Femur (tissue), 1 donor: Measurements from ENCODE around the gene THAP5.

Experiments used
- DNase-seq: peaks from one replicate; pipeline ENCODE4 v3.0.0-alpha.2; 2017

Gene THAP5

DNA sequence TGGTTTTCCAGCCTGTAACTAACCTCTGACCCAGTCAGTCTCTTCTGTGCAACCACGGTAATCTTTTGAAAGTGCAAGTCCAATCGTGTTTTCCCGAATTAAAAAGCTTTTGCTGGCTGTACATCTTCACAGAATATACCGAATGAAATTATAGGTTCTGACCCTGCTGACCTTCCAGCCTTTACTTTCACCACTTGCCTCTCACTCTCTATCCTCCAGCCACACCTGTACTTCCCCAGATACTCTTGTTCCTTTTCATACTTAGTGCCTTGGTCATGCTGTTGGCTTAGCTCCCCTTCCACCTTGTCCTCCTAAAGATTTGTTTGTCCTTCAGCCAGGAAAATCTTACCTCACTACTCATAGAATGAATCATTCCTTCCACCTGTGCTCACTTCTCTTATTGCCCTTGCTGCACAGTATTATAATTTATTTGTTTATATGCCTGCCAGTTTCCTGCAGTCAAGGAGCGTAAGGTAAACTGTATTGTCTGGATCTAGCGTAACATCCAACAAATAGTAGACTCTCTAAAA is 41.3 kb downstream of the THAP5 start:
- DNase-seq = no peak

DNA sequence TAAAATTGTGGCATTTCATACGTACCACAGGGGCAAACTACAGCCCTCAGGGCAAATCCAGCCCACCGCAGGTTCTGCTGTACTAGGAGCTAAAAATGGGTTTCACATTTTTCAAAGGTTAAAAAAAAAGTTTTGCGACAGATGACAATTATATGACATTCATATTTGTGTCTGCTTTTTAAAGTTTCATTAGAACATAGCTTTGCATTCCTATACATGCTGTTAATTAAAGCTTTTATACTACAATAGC is 42.8 kb downstream of the THAP5 start:
- no peak for DNase-seq

DNA sequence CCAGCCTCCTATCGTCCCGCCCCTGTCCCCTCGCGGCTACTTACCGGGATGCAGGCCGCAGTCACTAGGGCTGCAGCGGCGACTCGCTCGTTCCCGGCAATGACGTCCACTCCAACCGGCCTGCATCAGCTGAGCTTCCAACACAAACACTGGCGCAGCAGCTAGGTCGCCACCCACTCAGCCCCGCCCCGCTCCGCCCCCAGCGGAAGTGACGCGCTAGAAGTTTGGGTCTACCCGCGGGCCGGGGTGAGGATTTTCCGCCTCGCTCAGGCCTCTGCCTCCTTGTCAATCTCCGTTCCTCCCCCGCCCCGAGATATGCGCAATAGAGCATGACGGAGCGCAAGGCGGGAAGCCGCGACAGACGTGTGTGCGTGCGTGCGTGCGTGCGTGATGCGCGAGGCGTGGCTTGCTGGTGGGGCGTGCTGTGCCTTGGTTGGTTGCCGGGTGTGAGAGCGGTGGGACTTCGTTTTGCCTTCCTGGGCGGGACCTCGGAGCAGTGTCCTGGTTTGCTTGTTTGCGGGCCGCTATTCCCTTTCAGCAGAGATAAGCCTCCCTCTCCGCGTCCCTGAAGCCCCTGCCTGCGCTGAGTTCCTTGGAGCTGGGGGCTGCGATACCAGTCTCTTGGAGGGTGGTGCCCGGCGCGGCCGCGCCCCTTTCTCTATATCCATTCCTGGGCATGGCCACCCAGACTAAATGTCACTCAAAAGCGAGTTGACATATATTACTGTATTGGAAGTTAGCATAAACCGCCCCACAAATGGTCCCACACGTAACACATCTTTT is 43.3 kb downstream of the THAP5 start, which contains the start of gene PNPLA8:
Gene PNPLA8, minus strand, starts transcription at position 151 of the 783 bp plus-strand sequence. CDS start 10,644 bp downstream, outside the sequence.
- DNase-seq = peak; percentile 100

DNA sequence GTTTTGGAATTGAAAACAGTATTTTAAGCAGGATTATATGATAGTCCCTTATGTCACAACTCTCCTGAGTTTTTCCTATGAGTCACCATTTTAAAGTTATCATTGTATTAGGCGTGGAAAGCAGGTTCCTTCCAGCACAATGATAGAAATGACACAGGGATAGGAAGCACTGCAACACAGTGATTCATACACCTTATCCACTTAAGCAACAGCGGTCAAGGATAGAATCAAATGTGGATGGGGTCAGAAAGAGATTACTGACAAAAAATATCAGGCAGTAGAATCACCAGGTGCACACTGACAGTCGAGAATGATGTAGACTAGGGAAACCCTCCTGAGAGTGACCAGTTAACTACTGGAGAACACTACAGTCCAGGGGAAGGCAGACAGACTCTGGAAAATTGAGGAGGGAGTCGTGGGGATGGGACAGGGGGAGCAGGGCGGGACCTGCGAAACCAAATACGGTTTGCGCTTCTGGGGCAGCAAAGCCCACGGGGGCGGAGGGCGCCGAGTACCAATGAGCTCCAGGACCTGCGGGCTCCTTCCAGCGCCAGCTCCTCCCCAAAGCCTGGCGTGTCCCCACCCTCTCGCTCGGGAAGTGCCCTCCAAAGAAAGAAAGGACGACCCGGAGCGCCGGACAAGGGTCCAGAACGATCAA is 44.0 kb downstream of the THAP5 start:
- no peak for DNase-seq

DNA sequence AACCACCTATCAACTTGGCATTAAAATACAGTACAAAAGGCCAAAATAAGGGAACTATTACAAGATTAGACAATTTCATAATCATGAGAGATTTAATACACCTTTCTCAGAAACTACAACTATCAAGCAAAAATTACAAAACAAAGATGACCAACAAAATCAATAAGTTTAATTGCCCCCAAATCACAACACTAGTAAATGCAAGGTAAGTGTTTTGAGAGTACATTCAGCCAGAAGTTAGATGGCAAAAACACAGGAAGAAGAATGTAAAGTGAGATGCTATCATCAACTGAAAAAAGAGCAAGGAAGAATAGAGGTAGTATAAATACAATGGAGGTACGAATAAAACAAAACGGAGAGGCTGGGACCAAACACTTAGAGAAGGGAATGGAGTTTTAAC is 46.7 kb downstream of the THAP5 start:
- DNase-seq = no peak

DNA sequence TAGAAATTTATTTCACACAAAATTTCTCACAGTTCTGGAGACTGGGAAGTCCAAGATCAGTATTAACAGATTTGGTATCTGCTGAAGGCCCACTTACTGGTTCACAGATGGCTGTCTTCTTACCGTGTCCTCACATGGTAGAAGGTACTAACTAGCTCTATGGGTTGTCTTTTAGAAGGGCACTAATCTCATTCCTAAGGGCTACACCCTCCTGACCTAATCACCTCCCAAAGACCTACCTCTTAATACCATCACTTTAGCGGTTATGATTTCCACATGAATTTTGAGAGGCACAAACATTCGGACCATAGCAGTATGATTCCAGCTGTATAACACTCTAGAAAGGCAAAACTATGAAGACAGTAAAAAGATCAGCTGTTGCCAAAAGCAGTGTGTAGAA is 51.6 kb downstream of the THAP5 start:
- no peak for DNase-seq

DNA sequence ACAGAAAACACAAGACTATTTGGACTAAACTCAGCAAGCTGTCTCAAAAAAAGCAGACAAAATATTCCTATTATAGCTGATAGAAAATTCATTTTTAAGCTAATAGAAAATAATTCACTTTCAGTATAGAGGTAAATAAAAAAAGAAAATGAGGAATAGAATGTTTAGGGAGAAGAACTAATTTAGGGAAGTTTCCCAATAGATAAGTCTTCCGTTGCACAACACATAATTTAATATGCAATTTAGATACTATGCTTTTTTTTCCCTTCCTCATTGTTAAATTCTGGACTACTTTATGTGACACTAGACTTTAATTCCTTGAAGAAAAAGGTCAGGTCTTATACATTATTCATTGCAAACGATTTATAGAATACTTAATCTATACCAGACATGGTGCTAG is 53.9 kb downstream of the THAP5 start:
- no peak for DNase-seq

DNA sequence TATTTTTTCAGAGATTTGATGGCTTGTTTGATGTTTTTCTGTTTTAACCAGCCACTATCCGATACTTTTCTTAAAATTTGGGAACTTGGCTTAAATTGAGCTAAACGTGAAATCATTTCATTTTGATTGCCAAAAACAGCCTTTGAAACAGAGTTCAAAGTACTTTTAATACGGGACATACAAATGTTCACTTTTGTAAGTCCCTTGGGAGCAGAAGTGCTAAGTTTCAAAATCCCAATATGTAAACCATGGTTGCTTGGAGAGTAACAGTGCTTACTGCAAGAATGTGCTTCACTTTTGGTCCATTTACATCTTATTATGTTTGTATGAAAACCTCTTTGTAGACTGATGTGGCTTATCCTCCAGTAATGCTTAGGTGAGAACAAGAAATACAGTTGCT is 54.5 kb downstream of the THAP5 start:
- no peak for DNase-seq
